ENCODE results near the gene ZNF212. TPM values are rescaled to one million over a fixed set of nuclear protein-coding genes. Genes with fewer than 3 reads are reported as not detected.

ZNF212 gene
- total RNA-seq, 2 donors from 2014 or later: 15.8 to 17.6 TPM

- no peak for TF ChIP-seq CTCF (conservative IDR thresholded peaks at IDR 0.05)
- no peak overlapping the region for H3K27ac ChIP-seq (ENCODE audit: low read depth, low read length)
- Mint-ChIP-seq H3K27me3 (ENCODE audit: insufficient read depth) (no peaks in the 10 kb centered on the region), H3K9me3 (no peaks in the 10 kb centered on the region), H3K4me3 (no peak overlapping the region), H3K36me3 (ENCODE audit: low read depth) (peaks cover 76% of the 10 kb centered on the region), H3K4me1 (peaks cover 4% of the 10 kb centered on the region), H3K27ac (no peak overlapping the region)
- no peak overlapping the region for H3K4me3 ChIP-seq (ENCODE audit: low read length)
- no peak overlapping the region for H3K9ac ChIP-seq (ENCODE audit: extremely low read depth, low read length, poor library complexity, severe bottlenecking)
- DNase-seq: no peak
- 92 to 100% methylated on average over 3 to 6 of the region's 6 CpGs for WGBS, 2 experiments (ENCODE audit: insufficient coverage in 1 of 2, insufficient read length in 1 of 2)
- H3K4me1 ChIP-seq (ENCODE audit: control insufficient read depth, insufficient read depth, low read length): no peaks in the 10 kb centered on the region
- peaks cover 50% of the 10 kb centered on the region for H3K36me3 ChIP-seq (ENCODE audit: control insufficient read depth, insufficient read depth, low read length)
- H3K9me3 ChIP-seq (ENCODE audit: control insufficient read depth, low read length): no peaks in the 10 kb centered on the region
- H3K27me3 ChIP-seq (ENCODE audit: control insufficient read depth, insufficient read depth, low read length, poor library complexity, severe bottlenecking): no peaks in the 10 kb centered on the region
These were observed 18.9 kb upstream of the ZNF212 start for GRCh38 chr7:149220534-149220933.

- Histone ChIP-seq H3K9ac (ENCODE audit: extremely low read depth, low read length, poor library complexity, severe bottlenecking) (no peak overlapping the region), H3K4me1 (ENCODE audit: control insufficient read depth, insufficient read depth, low read length) (no peaks in the 10 kb centered on the region), H3K27me3 (ENCODE audit: control insufficient read depth, insufficient read depth, low read length, poor library complexity, severe bottlenecking) (no peaks in the 10 kb centered on the region), H3K36me3 (ENCODE audit: control insufficient read depth, insufficient read depth, low read length) (peaks cover 25% of the 10 kb centered on the region), H3K4me3 (ENCODE audit: low read length) (no peak overlapping the region), H3K27ac (ENCODE audit: low read depth, low read length) (no peak overlapping the region), H3K9me3 (ENCODE audit: control insufficient read depth, low read length) (no peaks in the 10 kb centered on the region)
- Mint-ChIP-seq H3K36me3 (ENCODE audit: low read depth) (peaks cover 57% of the 10 kb centered on the region), H3K27me3 (ENCODE audit: insufficient read depth) (no peaks in the 10 kb centered on the region), H3K27ac (no peak overlapping the region), H3K4me1 (peaks cover 2% of the 10 kb centered on the region), H3K9me3 (no peaks in the 10 kb centered on the region), H3K4me3 (no peak overlapping the region)
- TF ChIP-seq CTCF (conservative IDR thresholded peaks at IDR 0.05): no peak
- no peak for DNase-seq
- WGBS, 2 experiments (ENCODE audit: insufficient coverage in 1 of 2, insufficient read length in 1 of 2): 95 to 100% methylated on average over 7 to 8 of the region's 8 CpGs
These were observed 16.3 kb upstream of the ZNF212 start for GRCh38 chr7:149223176-149223575.

GRCh38 chr7:149223761-149224160 lies 15.7 kb upstream of the ZNF212 start:
- peaks cover 19% of the 10 kb centered on the region for H3K36me3 ChIP-seq (ENCODE audit: control insufficient read depth, insufficient read depth, low read length)
- no peaks in the 10 kb centered on the region for H3K4me1 ChIP-seq (ENCODE audit: control insufficient read depth, insufficient read depth, low read length)
- WGBS, 2 experiments (ENCODE audit: insufficient coverage in 1 of 2, insufficient read length in 1 of 2): 96 to 100% methylated on average over 3 to 35 of the region's 39 CpGs
- Mint-ChIP-seq H3K27me3 (ENCODE audit: insufficient read depth) (no peaks in the 10 kb centered on the region), H3K4me1 (no peaks in the 10 kb centered on the region), H3K27ac (no peak overlapping the region), H3K4me3 (no peak overlapping the region), H3K9me3 (no peaks in the 10 kb centered on the region), H3K36me3 (ENCODE audit: low read depth) (peaks cover 51% of the 10 kb centered on the region)
- no peak for DNase-seq
- no peak for TF ChIP-seq CTCF (conservative IDR thresholded peaks at IDR 0.05)
- H3K27me3 ChIP-seq (ENCODE audit: control insufficient read depth, insufficient read depth, low read length, poor library complexity, severe bottlenecking): no peaks in the 10 kb centered on the region
- H3K9ac ChIP-seq (ENCODE audit: extremely low read depth, low read length, poor library complexity, severe bottlenecking): no peak overlapping the region
- no peak overlapping the region for H3K4me3 ChIP-seq (ENCODE audit: low read length)
- H3K9me3 ChIP-seq (ENCODE audit: control insufficient read depth, low read length): no peaks in the 10 kb centered on the region
- no peak overlapping the region for H3K27ac ChIP-seq (ENCODE audit: low read depth, low read length)

Data from endodermal cell (in vitro differentiated cells).